ENCODE data around the gene SLC16A6.

DNA sequence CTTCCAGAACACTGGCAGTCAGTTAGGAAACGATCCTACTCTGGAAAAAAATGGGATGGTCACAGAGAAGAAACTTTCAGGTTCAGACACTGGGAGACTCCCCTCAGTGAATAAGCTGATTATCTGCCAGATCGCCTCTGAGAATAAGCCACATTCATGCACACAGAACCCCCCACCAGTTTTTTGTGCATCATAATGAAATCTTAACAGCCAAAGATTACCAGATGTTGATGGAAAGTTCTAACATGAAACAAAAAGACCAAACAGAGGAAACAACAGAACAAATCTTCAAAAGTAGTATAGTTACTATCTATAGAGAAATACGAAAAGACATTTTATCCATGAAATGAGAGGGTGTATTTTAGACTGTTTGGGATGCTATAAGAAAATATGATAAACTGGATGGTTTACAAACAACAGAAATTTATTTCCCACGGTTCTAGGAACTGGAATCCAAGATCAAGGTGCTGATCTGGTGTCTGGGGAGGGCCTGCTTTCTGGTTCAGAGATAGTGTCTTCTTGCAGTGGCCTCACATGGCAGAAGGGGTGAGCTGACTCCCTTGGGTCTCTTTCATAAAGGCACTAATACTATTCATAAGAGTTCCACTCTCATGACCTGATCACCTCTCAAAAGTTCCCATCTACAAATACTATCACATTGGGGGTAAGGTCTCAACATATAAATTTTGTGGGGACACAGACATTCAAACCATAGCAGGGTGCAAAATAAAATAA, 51.1 kb downstream of the SLC16A6 start:
- TF ChIP-seq EZH2 (IDR thresholded peaks at IDR 0.05; ENCODE audit: insufficient read depth, poor library complexity, severe bottlenecking) (no peak), EZH2phosphoT487 (IDR thresholded peaks at IDR 0.05; ENCODE audit: insufficient read depth, low read depth) (no peak)

Measured in GM23248 (cell line).